ENCODE results near the gene STARD5. TPM values are rescaled to one million over a fixed set of nuclear protein-coding genes. Genes with fewer than 3 reads are reported as not detected.

Gene STARD5
- total and polyA plus RNA-seq, 2 of the 8 experiments (the other 6 are each of a cell fraction or from before 2014, with no cell fraction given): 5.5 to 10.4 TPM

DNA sequence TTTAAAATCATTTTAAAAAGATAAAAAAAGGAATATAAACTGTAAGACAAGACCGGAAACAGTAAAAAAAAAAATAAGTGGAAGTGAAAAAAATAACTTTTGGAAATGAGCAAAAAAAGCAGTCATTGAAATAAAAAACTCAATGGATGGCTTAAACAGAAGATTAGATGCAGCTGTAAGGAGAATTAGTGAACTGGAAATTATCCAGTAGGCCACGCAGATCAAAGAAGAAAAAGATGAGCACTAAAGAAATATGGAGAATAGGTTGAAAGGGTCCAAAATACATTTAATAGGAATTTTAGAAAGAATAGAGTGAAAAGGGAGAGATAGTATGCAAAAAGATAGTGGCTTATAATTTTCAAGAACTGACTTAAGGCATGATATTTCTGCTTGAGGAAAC lies 47.0 kb downstream of the STARD5 start:
- Histone ChIP-seq H2BK20ac (ENCODE audit: low read length) (no peak overlapping the region), H3K4me2 (ENCODE audit: insufficient read depth in 1 of 2, low read depth in 2 of 2, low read length in 2 of 2) (no peak overlapping the region), H2BK12ac (ENCODE audit: low read depth, low read length) (no peak overlapping the region), H3K27ac (ENCODE audit: low read depth, low read length) (no peak overlapping the region), H3K36me3 (ENCODE audit: control insufficient read depth in 2 of 4, insufficient read depth in 4 of 4, low read length in 3 of 4) (no peaks in the 10 kb centered on the region), H3K4me3 (ENCODE audit: extremely low read depth in 1 of 4, insufficient read depth in 2 of 4, low read depth in 3 of 4, low read length in 4 of 4) (no peak overlapping the region), H3K23me2 (ENCODE audit: low read depth, low read length) (no peaks in the 10 kb centered on the region), H2AFZ (ENCODE audit: low read length) (no peak overlapping the region), H3K27me3 (replicated peaks in 1 of 4; ENCODE audit: control insufficient read depth in 3 of 4, extremely low read depth in 1 of 4, insufficient read depth in 3 of 4, low read length in 3 of 4) (no peaks in the 10 kb centered on the region), H3K4ac (replicated peaks; ENCODE audit: insufficient read length, low read depth, low read length) (no peak overlapping the region), H3K79me2 (ENCODE audit: control insufficient read depth in 1 of 2, insufficient read depth in 2 of 2, low read length in 2 of 2) (no peaks in the 10 kb centered on the region), H3K56ac (replicated peaks; ENCODE audit: insufficient read length, low read depth, low read length) (no peak overlapping the region), H3K9me3 (ENCODE audit: insufficient read depth in 2 of 2, low read depth in 1 of 2, low read length in 1 of 2) (peaks cover 6 to 12% of the 10 kb centered on the region in 2 experiments; a peak in 2 of 4 replicates), H3K9ac (replicated peaks in 1 of 4; ENCODE audit: extremely low read depth in 1 of 4, low read depth in 3 of 4, low read length in 3 of 4) (no peak overlapping the region), H3K14ac (ENCODE audit: insufficient read length) (no peak overlapping the region), H3K23ac (ENCODE audit: insufficient read length) (no peak overlapping the region), H4K20me1 (replicated peaks in 1 of 2; ENCODE audit: control insufficient read depth in 1 of 2, insufficient read depth in 2 of 2, low read length in 2 of 2) (no peaks in the 10 kb centered on the region), H2AK5ac (ENCODE audit: low read depth, low read length) (no peak overlapping the region), H4K8ac (ENCODE audit: extremely low read depth, insufficient read depth, low read length) (no peak overlapping the region), H3K79me1 (ENCODE audit: low read depth, low read length) (no peaks in the 10 kb centered on the region), H2BK5ac (ENCODE audit: low read depth, low read length) (no peak overlapping the region), H3K4me1 (replicated peaks in 1 of 4; ENCODE audit: control insufficient read depth in 3 of 4, insufficient read depth in 4 of 4, low read length in 3 of 4) (no peaks in the 10 kb centered on the region), H4K91ac (replicated peaks; ENCODE audit: insufficient read length, low read length) (no peak overlapping the region), H3K18ac (ENCODE audit: extremely low read depth, low read length) (no peak overlapping the region), H2BK15ac (ENCODE audit: low read length) (no peak overlapping the region), H2BK120ac (replicated peaks; ENCODE audit: low read depth, low read length) (no peak overlapping the region), H4K5ac (ENCODE audit: insufficient read length, low read depth, low read length) (no peak overlapping the region)
- ChIA-PET POLR2A (ENCODE audit: partially characterized antibody) (interaction anchor here (0.7 to 0.8 kb wide), 2 partner anchors 150 to 590 kb away, joined by 3 read pairs; no protein-coding TSS in a partner anchor), CTCF (ENCODE audit: partially characterized antibody) (interaction anchor here (6.6 kb wide), 1 partner anchor 123 kb away, joined by 94 read pairs; no protein-coding TSS in a partner anchor)
- 87% methylated on average over 2 of the region's 2 CpGs; no CpG with 5 or more reads in 1 of the 2 experiments for WGBS, 2 experiments (ENCODE audit: extremely low coverage in 1 of 2, insufficient coverage in 1 of 2, insufficient read length in 1 of 2, insufficient replicate concordance in 2 of 2, low coverage in 1 of 2, low lambda C conversion rate in 2 of 2, missing lambda C conversion rate in 1 of 2)
- FAIRE-seq (no peak), DNase-seq (ENCODE audit: low read depth in 1 of 2, low spot score in 2 of 2) (no peak)
- TF ChIP-seq CHD2 (IDR thresholded peaks at IDR 0.05; ENCODE audit: low read length) (no peak), EGR1 (IDR thresholded peaks at IDR 0.05; ENCODE audit: borderline replicate concordance, low read depth, low read length) (no peak), SP2 (IDR thresholded peaks at IDR 0.05; ENCODE audit: low read length) (no peak), ASH2L (IDR thresholded peaks at IDR 0.05; ENCODE audit: low read length) (no peak), KDM1A (IDR thresholded peaks at IDR 0.05; ENCODE audit: borderline replicate concordance, low read length) (0 out of 2 replicates have a peak, but pooled peaks have one; percentile 57)
- TF ChIP-seq, protein P1, sequence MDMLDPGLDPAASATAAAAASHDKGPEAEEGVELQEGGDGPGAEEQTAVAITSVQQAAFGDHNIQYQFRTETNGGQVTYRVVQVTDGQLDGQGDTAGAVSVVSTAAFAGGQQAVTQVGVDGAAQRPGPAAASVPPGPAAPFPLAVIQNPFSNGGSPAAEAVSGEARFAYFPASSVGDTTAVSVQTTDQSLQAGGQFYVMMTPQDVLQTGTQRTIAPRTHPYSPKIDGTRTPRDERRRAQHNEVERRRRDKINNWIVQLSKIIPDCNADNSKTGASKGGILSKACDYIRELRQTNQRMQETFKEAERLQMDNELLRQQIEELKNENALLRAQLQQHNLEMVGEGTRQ (IDR thresholded peaks at IDR 0.05; ENCODE audit: low read length): no peak

Data from H1 (cell line).